ENCODE measurements around the gene CSH1.
"Not testable (repeated sequence)": the region's sequence is repeated elsewhere in the genome, so short reads cannot be mapped to it uniquely, and the experiment has no call there.

Gene CSH1

DNA sequence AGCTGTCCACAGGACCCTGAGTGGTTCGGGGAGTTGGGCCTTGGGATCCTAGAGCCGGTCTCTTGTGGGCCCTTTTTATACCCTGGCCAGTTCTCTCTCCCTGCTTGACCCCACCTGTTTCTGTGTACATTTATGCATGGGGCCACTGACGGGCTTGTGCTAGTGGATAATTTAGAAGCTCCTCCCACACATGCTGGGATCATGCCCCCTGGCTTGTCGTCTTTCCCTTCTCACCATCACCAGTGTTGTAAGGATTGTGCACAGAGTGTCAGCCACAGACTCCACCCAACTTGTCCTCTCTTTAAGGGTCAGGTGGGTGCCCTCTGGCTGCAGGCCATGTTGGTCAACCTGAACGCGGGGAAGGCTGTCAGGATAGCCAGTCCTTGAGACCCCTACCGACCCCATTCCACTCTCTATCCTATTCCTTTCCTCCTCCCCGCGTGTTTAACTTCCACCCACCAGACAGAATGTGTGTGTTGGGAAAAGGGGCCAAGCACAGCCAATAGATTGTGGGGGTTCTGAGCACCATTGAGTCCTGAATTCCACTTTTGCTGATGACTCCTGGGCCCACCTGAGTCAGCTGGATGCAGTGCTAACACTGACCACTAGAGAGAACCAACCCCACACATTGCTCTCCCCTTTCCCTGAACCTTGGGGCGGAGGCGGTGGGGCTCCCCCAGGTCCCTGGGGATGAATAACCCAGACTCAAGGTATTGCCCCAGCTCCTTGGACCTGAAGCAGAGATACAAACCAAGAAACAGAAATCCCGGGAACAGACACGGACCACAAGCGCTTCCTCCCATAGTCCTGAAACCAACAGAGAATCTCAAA is at the start of gene CSH1:
CSH1 (minus strand) TSS at position 51 of the 831 bp plus-strand sequence. CDS start 63 bp downstream, outside the sequence.
- DNase-seq (ENCODE audit: low read depth in 2 of 2) = not testable (repeated sequence)

- no peak for DNase-seq (ENCODE audit: low read depth in 2 of 2)
Observed at GRCh38 chr17:63945784-63946439, 49.5 kb upstream of the CSH1 start.

DNA sequence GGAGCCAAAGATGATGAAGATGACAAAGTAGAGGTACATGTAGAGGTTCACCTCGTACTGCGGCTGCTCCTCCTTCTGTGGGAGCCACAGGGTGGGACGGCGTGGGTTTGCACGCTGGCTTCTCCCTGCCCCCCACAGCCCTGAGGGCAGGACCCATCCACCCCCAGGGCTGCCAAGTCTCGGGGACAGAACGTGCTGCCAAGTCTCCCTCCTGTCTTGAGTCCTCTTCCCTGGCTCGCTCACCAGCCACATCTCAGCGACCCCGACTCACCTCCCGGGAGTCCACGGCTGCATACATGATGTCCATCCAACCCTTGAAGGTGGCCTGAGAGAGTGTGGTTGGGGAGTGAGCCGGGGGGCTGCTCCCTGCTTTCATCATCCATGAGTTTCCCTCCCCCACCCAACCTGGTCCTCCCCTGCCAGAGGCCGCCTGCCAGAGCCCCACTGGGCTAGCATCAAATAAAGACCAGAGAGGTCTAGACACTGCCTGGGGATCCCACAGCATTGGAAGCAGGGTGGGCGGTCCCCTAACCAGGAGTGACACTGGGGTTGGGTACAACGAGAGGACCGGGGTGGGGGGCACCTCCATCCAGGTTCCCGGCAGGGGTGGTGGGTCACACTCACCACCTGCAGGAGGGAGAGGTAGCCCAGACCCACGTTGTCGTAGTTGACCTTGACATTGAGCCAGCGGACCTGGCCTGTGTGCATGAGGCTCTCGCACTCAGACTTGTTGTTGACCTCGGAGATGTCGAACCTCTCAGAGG is 48.5 kb upstream of the CSH1 start:
- no peak for DNase-seq (ENCODE audit: low read depth in 2 of 2)

- DNase-seq (ENCODE audit: low read depth in 2 of 2) = no peak
Observed at GRCh38 chr17:63943745-63944144, 47.4 kb upstream of the CSH1 start.

- no peak for DNase-seq (ENCODE audit: low read depth in 2 of 2)
Observed at GRCh38 chr17:63942309-63942985, 46.1 kb upstream of the CSH1 start.

GRCh38 chr17:63941751-63942150 is 45.4 kb upstream of the CSH1 start:
- no peak for DNase-seq (ENCODE audit: low read depth in 2 of 2)

DNA sequence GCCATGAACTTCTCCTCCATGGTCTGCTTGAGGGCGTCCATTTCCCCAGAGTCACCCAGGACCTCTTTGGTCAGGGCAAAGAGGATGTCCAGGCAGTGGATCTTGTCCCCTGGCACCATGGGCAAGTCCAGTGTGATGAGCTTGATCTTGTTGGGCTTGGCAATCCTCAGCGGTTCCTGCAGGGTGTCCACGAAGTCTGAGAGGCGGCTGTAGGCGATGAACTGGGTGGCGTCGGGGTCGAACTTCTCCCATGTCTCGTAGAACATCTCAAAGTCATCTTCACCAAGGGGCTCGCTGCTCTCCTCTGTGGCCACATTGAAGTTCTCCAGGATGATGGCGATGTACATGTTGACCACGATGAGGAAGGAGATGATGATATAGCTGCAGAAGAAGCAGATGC is 44.8 kb upstream of the CSH1 start:
- no peak for DNase-seq (ENCODE audit: low read depth in 2 of 2)

- no peak for DNase-seq (ENCODE audit: low read depth in 2 of 2)
Observed at GRCh38 chr17:63940584-63940983, 44.2 kb upstream of the CSH1 start.

- no peak for DNase-seq (ENCODE audit: low read depth in 2 of 2)
Observed at GRCh38 chr17:63939884-63940283, 43.5 kb upstream of the CSH1 start.

DNA sequence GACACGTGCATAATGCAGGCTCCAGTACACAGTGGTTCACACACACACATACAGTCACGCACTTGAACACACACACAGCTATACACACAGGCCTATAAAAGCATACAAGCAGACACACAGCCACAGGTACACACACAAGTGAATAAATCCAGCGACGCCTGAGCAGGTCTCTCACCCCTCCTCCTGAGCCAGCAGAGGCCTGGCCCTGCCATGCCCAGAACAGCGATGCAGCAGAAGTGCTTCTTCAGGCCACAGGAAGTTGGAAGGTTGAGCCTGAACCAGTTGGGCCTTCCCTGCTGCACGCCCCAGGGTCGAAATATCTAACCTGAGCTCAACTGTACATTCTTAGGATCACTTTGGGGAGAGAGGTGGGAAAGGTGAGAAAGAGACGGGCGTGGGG is 43.0 kb upstream of the CSH1 start:
- no peak for DNase-seq (ENCODE audit: low read depth in 2 of 2)

DNA sequence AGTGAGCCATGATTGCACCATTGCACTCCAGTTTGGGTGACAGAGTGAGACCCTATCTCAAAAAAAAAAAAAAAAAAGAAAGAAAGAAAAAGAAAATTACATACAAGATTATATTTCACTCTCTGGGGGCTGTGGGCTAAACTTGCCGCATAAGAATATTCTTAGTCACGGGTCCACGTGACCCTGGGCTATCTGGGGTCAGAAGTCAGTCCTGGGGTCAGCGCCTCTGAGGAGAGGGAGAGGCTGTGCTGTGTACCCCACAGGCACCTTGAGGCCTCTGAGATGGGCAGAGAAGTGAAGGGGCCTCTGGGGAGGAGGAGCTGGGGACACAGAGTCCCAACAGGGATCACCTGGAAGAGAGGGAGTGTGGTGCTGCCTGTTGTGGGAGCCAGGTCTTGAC is 41.5 kb upstream of the CSH1 start:
- no peak for DNase-seq (ENCODE audit: low read depth in 2 of 2)

- DNase-seq (ENCODE audit: low read depth in 2 of 2) = no peak
Observed at GRCh38 chr17:63937319-63937718, 40.9 kb upstream of the CSH1 start.

DNA sequence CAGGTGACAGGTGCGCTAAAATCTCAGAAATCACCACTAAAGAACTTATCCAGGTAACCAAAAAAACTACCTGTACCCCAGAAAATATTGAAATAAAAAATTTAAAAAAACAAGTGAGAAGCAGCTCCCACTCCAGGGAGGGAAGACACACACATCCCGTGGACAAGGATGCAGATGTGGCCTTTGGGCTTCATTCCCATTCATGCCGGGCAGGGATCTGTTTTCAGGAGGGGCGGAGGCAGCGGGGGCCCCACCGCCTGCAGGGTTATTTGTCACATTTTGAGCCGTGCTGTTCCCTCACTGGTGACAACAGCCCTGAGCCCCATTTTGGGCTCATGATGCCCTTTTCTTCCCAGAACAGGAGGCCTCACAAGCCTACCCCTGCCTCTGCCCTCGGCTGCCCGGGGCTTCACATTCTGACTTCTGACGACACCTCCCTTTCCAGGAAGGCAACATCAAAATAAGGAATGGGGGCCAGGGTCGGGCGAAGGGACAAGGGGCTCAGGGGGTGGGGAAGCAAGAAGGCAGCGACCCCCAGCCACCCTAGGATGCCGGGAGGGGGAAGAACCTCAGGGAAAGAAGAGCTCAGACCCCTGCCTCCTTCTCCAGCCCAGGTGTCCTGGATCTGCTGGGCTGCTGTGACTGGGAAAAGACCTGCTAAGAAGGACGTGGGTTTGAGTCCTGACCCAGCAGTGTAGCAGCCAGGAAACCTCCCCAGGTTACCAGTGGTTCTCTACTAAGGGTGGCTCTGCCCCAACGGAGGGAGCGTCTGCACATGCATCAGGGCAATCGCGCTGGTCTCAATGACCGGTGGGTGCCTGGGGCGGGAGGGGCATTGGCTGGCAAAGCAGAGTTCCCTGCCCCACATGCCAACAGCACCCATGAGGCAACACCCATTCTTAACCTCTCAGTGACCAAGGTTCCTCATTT is 38.1 kb upstream of the CSH1 start:
- no peak for DNase-seq (ENCODE audit: low read depth in 2 of 2)

GRCh38 chr17:63933598-63933997 is 37.2 kb upstream of the CSH1 start:
- no peak for DNase-seq (ENCODE audit: low read depth in 2 of 2)

DNA sequence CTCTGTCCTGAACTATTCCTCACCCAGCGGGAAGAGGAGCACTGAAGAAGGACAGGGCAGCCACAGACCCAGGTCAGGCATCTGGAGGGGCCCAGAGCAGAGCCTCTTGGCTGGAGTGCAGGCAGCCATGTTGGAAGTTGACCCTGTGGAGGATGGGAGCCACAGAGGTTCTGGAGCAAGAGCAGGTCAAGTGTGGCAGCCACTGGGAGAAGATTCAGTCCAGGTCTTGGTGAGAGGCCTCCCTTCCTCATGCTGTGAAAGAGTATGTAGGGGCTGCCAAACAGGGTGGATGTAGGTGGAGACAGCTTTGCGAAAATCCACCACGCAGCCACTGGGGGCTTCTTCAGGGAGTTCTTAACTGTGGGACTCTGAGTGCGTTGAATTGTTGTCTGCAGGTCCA is 36.3 kb upstream of the CSH1 start:
- no peak for DNase-seq (ENCODE audit: low read depth in 2 of 2)

GRCh38 chr17:63931981-63932561 is 35.7 kb upstream of the CSH1 start, which contains the start of gene CD79B:
Gene CD79B, minus strand, starts transcription at chr17:63932331. Its CDS starts 70 bp downstream, at chr17:63932261.
- DNase-seq (ENCODE audit: low read depth in 2 of 2) = no peak

DNA sequence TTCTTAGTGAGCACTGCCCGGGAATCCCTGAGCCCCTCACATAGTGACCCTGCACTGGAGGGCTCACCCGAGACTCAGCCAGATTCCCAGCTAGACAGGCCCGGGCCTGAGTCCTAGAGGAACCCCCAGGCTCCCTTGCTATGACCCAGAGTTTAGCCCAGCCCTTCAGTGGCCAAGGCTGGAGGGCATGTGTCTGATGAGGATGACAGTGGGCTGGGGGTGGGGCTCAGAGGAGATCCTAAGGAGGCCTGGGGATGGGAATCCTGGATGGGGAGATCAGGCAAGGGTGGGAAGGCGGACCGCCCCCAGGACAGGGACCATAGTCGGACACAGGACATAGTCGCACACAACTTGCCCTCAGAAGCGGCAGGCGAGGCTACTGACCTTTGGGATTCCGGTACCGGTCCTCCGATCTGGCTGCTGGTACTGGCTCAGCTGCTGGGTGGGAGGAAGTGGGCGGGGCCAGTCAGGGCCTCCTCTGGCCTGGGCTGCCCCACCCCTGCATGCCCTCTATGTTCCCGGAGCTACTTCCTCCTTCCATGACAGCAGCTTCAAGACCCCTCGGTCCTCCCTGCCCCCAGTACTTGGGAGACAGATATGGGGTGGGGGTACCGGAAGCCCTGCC is 34.7 kb upstream of the CSH1 start:
- DNase-seq (ENCODE audit: low read depth in 2 of 2) = no peak

- DNase-seq (ENCODE audit: low read depth in 2 of 2) = no peak
Observed at GRCh38 chr17:63929860-63930766, 33.7 kb upstream of the CSH1 start.
